ENCODE results near the gene ALOX12B. TPM values are rescaled to one million over a fixed set of nuclear protein-coding genes. Genes with fewer than 3 reads are reported as not detected.

The ALOX12B gene
- total and polyA plus RNA-seq, 2 of the 13 experiments (the other 11 are each of a cell fraction or from before 2014, with no cell fraction given) = 0.13 TPM; not detected in 1

- TF ChIP-seq ZNF800 (CRISPR knock-in tag; IDR thresholded peaks at IDR 0.05) (peak; percentile 34; the same call in 1 of the 2 replicates), HDAC6 (IDR thresholded peaks at IDR 0.05; ENCODE audit: low read depth, low read length) (no peak), ZNF704 (CRISPR knock-in tag; IDR thresholded peaks at IDR 0.05; ENCODE audit: borderline replicate concordance) (no peak), ZNF12 (CRISPR knock-in tag; IDR thresholded peaks at IDR 0.05) (no peak), HCFC1 (IDR thresholded peaks at IDR 0.05; ENCODE audit: low read depth, low read length) (no peak), ZNF510 (CRISPR knock-in tag; IDR thresholded peaks at IDR 0.05; ENCODE audit: low read depth) (no peak), ZNF432 (CRISPR knock-in tag; IDR thresholded peaks at IDR 0.05; ENCODE audit: borderline replicate concordance) (no peak), CC2D1A (CRISPR knock-in tag; IDR thresholded peaks at IDR 0.05) (no peak), SP5 (CRISPR knock-in tag; IDR thresholded peaks at IDR 0.05; ENCODE audit: borderline replicate concordance, low read depth) (peak; percentile 17; the same call in 1 of the 2 replicates), ZNF768 (CRISPR knock-in tag; IDR thresholded peaks at IDR 0.05) (no peak), HNF1A (IDR thresholded peaks at IDR 0.05; ENCODE audit: low read depth) (peak; percentile 34; the same call in 1 of the 2 replicates), HNF1A (CRISPR knock-in tag; IDR thresholded peaks at IDR 0.05; ENCODE audit: borderline replicate concordance) (no peak), ZNF569 (CRISPR knock-in tag; IDR thresholded peaks at IDR 0.05; ENCODE audit: borderline replicate concordance) (no peak), ZNF790 (CRISPR knock-in tag; IDR thresholded peaks at IDR 0.05; ENCODE audit: borderline replicate concordance) (no peak), TEF (CRISPR knock-in tag; IDR thresholded peaks at IDR 0.05) (no peak), PRDM15 (CRISPR knock-in tag; IDR thresholded peaks at IDR 0.05) (no peak), MEIS1 (CRISPR knock-in tag; IDR thresholded peaks at IDR 0.05; ENCODE audit: borderline replicate concordance) (no peak)
These were observed 37.8 kb upstream of the ALOX12B start (continued) for GRCh38 chr17:8125154-8125946.

All from HepG2 (cell line).